GM11168 (cell line): ENCODE measurements around the gene MRPS33.
"Not testable (repeated sequence)": the region's sequence is repeated elsewhere in the genome, so short reads cannot be mapped to it uniquely, and the experiment has no call there.

Source experiments
- in situ Hi-C: fragments of 300-500 bp; cut with MboI; formaldehyde crosslinking; loops from one replicate; pipeline ENCODE4 v1.12.0; 2022; ENCODE audit warnings: low sequenced_read_pairs; ENCODE audit not compliant: unreplicated experiment

Gene MRPS33

GRCh38 chr7:140956997-140957396, 57.8 kb downstream of the MRPS33 start:
- in situ Hi-C loops = not testable (repeated sequence)
